Esophagus squamous epithelium (tissue), 5 donors: ENCODE results near the gene ARMC9. TPM values are rescaled to one million over a fixed set of nuclear protein-coding genes. Genes with fewer than 3 reads are reported as not detected.

ENCODE experiments used
- DNase-seq: peaks from one replicate; lab custom pipeline; 2025; lab: John Stamatoyannopoulos, UW
- H3K27ac ChIP-seq, 4 donors: fragments of 200-600 bp; sonication (generic); one replicate each; pipeline ENCODE4 v1.5.1; 2016 to 2019; ENCODE audit warnings: mild to moderate bottlenecking in 1 of 4
- H3K27me3 ChIP-seq, 4 donors: fragments of 200-600 bp; sonication (generic); 1 replicate in 3 of 4; 2 replicates in 1 of 4; pipeline versions ENCODE4 v1.5.1 to v1.6.0; 2017 to 2021; ENCODE audit warnings: antibody characterized with exemption in 1 of 4
- H3K36me3 ChIP-seq, 3 donors: fragments of 200-600 bp; sonication (generic); one replicate each; pipeline ENCODE4 v1.5.1; 2016 to 2019
- H3K4me1 ChIP-seq, 3 donors: fragments of 200-600 bp; sonication (generic); one replicate each; pipeline ENCODE4 v1.5.1; 2017 to 2019
- H3K4me3 ChIP-seq, 4 donors: fragments of 200-600 bp; sonication (generic); 1 replicate in 3 of 4; 2 replicates in 1 of 4; pipeline ENCODE4 v1.5.1; 2016 to 2019; ENCODE audit warnings: mild to moderate bottlenecking in 2 of 4, moderate library complexity in 1 of 4
- H3K9me3 ChIP-seq, 3 donors: fragments of 200-600 bp; sonication (generic); one replicate each; pipeline ENCODE4 v1.5.1; 2016 to 2019
- CTCF ChIP-seq, 6 experiments: fragments of 450-650 bp in 4 of 6; fragments of 200-600 bp in 2 of 6; sonication (generic) in 2 of 6; IDR thresholded peaks; one replicate each; pipeline ENCODE4 v1.5.1; 2016 to 2019; ENCODE audit warnings: antibody characterized with exemption in 6 of 6, mild to moderate bottlenecking in 4 of 6, moderate library complexity in 4 of 6
- POLR2A ChIP-seq, 4 donors: fragments of 450-650 bp; IDR thresholded peaks; one replicate each; pipeline ENCODE4 v1.6.1; 2017; ENCODE audit warnings: antibody characterized with exemption in 4 of 4, mild to moderate bottlenecking in 4 of 4, moderate library complexity in 3 of 4
- WGBS, 2 donors: methylation state at CpG; one replicate each; pipeline ENCODE4 v1.1.5; 2018; 5-methylcytosine and 5-hydroxymethylcytosine counted together
- intact Hi-C: fragments of 100-400 bp; cut with DNase I; formaldehyde crosslinking; loops from one replicate; pipeline ENCODE4 v1.15.0; 2022
- total RNA-seq, 4 donors: library from RNA; depleted of rRNA; stranded (reverse); fragments of >200 nt; gene quantifications; one replicate each; pipeline ENCODE4 v1.1.0, GENCODE V29; 2016
- donor health status: DM: yes; HTN: yes; CAD: no.

Gene ARMC9
- total RNA-seq, 4 donors from 2014 or later, result 2.1 to 13.9 (median 3.9) TPM

- WGBS, 2 donors, result 72 to 80% methylated on average over 6 to 10 of the region's 12 CpGs
- peak overlapping the region in 2 of 4 donors; percentile 42 to 69 for H3K27ac ChIP-seq
- peaks cover 0 to 4% (median 0%) of the 10 kb centered on the region in 4 donors for H3K27me3 ChIP-seq
- H3K9me3 ChIP-seq, result no peaks in the 10 kb centered on the region
- DNase-seq, result no peak
- no peak overlapping the region for H3K4me3 ChIP-seq
- H3K36me3 ChIP-seq, result peaks cover 0 to 8% (median 0%) of the 10 kb centered on the region in 3 donors
- intact Hi-C loops, result no loop called here
- TF ChIP-seq POLR2A (IDR thresholded peaks at IDR 0.05) (no peak), CTCF (IDR thresholded peaks at IDR 0.05) (no peak)
- H3K4me1 ChIP-seq, result peaks cover 0 to 9% (median 3%) of the 10 kb centered on the region in 3 donors
These were observed 163.5 kb downstream of the ARMC9 start for GRCh38 chr2:231361701-231362554.

GRCh38 chr2:231362555-231363184, 164.2 kb downstream of the ARMC9 start:
- WGBS, 2 donors, result 77 to 78% methylated on average over 2 to 6 of the region's 9 CpGs
- Histone ChIP-seq H3K36me3 (peaks cover 0 to 8% (median 0%) of the 10 kb centered on the region in 3 donors), H3K27me3 (peaks cover 0 to 4% (median 0%) of the 10 kb centered on the region in 4 donors), H3K4me3 (no peak overlapping the region), H3K27ac (peak overlapping the region in 2 of 4 donors; percentile 42 to 69), H3K4me1 (peaks cover 0 to 9% (median 3%) of the 10 kb centered on the region in 3 donors), H3K9me3 (no peaks in the 10 kb centered on the region)
- no peak for DNase-seq
- no peak for TF ChIP-seq CTCF (IDR thresholded peaks at IDR 0.05)
- no peak for TF ChIP-seq POLR2A (IDR thresholded peaks at IDR 0.05)
- intact Hi-C loops, result no loop called here

- 84 to 91% methylated on average over 2 to 5 of the region's 5 CpGs for WGBS, 2 donors
- Histone ChIP-seq H3K36me3 (peaks cover 0 to 8% (median 0%) of the 10 kb centered on the region in 3 donors), H3K4me3 (no peak overlapping the region), H3K4me1 (peaks cover 0 to 9% (median 3%) of the 10 kb centered on the region in 3 donors), H3K27me3 (peaks cover 0 to 4% (median 0%) of the 10 kb centered on the region in 4 donors), H3K27ac (no peak overlapping the region), H3K9me3 (no peaks in the 10 kb centered on the region)
- TF ChIP-seq POLR2A (IDR thresholded peaks at IDR 0.05) (no peak), CTCF (IDR thresholded peaks at IDR 0.05) (no peak)
- DNase-seq, result no peak
- intact Hi-C loops, result no loop called here
These were observed 165.6 kb downstream of the ARMC9 start for GRCh38 chr2:231364061-231364460.

- 37 to 47% methylated on average over 21 to 22 of the region's 22 CpGs for WGBS, 2 donors
These were observed 166.8 kb downstream of the ARMC9 start for GRCh38 chr2:231364961-231365810.

More at GRCh38 chr2:231364961-231365810, 166.8 kb downstream of the ARMC9 start:
- H3K4me1 ChIP-seq, result peaks cover 0 to 9% (median 3%) of the 10 kb centered on the region in 3 donors
- DNase-seq, result no peak
- no peaks in the 10 kb centered on the region for H3K9me3 ChIP-seq
- intact Hi-C loops, result no loop called here
- TF ChIP-seq POLR2A (IDR thresholded peaks at IDR 0.05), result no peak
- no peak for TF ChIP-seq CTCF (IDR thresholded peaks at IDR 0.05)
- peak overlapping the region in 2 of 4 donors; percentile 10 to 13 for H3K27ac ChIP-seq
- peaks cover 0 to 4% (median 0%) of the 10 kb centered on the region in 4 donors for H3K27me3 ChIP-seq
- H3K36me3 ChIP-seq, result peaks cover 0 to 8% (median 0%) of the 10 kb centered on the region in 3 donors
- H3K4me3 ChIP-seq, result peak overlapping the region in 1 of 4 donors; percentile 7
